Upper lobe of right lung (tissue), 1 donor: ENCODE measurements around the gene CPM. TPM values are rescaled to one million over a fixed set of nuclear protein-coding genes. Genes with fewer than 3 reads are reported as not detected.

Experiments used
- ATAC-seq: fragments of 200-7000 bp; cut with Tn5 transposase; one replicate; pipeline ENCODE4 v1.9.1; 2020; ENCODE audit warnings: mild to moderate bottlenecking, moderate library complexity
- DNase-seq: peaks from one replicate; pipeline ENCODE4 v3.0.0-alpha.2; 2020
- H3K27ac ChIP-seq: fragments of 200-600 bp; one replicate; pipeline ENCODE4 v1.8.0; 2022
- H3K27me3 ChIP-seq: fragments of 200-600 bp; one replicate; pipeline ENCODE4 v1.8.0; 2022; ENCODE audit warnings: mild to moderate bottlenecking
- H3K36me3 ChIP-seq: fragments of 200-600 bp; one replicate; pipeline ENCODE4 v1.8.0; 2022
- H3K4me1 ChIP-seq: fragments of 200-600 bp; one replicate; pipeline ENCODE4 v1.8.0; 2022
- H3K4me3 ChIP-seq: fragments of 200-600 bp; one replicate; pipeline ENCODE4 v1.8.0; 2022; ENCODE audit warnings: mild to moderate bottlenecking
- H3K9me3 ChIP-seq: fragments of 200-600 bp; one replicate; pipeline ENCODE4 v1.8.0; 2022
- CTCF ChIP-seq: fragments of 200-600 bp; IDR thresholded peaks from one replicate; pipeline ENCODE4 v1.8.0; 2022; ENCODE audit warnings: antibody characterized with exemption
- intact Hi-C: fragments of 100-400 bp; cut with DNase I; formaldehyde crosslinking; loops from one replicate; pipeline ENCODE4 v1.11.0; 2022
- total RNA-seq: library from RNA; stranded (reverse); fragmentation: NEBNext Ultra II Directional; extraction: Animal tissue kit (Norgen Biotek cat#: 25700); gene quantifications from one replicate; pipeline ENCODE4 v1.2.1, GENCODE V29; 2021
- donor health status: DM: no; HTN: yes; CAD: no; lungs with severe emphysema.

The CPM gene
- total RNA-seq, 1 donor from 2014 or later, result 165 TPM

GRCh38 chr12:68850390-68850789 lies 82.6 kb downstream of the CPM start:
- H3K9me3 ChIP-seq, result no peaks in the 10 kb centered on the region
- no peak for TF ChIP-seq CTCF
- ATAC-seq, result no peak
- no peaks in the 10 kb centered on the region for H3K27me3 ChIP-seq
- no peak for DNase-seq
- H3K4me1 ChIP-seq, result no peaks in the 10 kb centered on the region
- no peaks in the 10 kb centered on the region for H3K36me3 ChIP-seq
- H3K4me3 ChIP-seq, result no peak overlapping the region
- H3K27ac ChIP-seq, result no peak overlapping the region
- intact Hi-C loops, result no loop called here

DNA sequence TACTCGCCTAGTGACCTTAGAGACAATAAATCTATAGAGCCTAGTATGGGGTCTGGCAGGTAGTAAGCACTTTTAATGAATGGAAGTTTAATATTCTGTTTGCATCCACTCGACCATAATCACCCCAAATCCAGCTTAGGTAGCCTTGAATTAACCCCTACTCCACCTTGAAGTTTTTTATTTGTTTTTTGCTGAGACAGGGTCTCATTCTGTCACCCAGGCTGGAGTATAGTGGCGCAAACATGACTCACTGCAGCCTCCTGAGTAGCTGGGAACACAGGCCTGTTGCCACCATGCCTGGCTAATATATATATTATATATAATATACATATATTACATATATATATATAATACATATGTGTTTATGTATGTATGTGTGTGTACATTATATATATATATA lies 86.2 kb downstream of the CPM start:
- Histone ChIP-seq H3K4me1 (no peaks in the 10 kb centered on the region), H3K36me3 (peaks cover 16% of the 10 kb centered on the region), H3K27ac (no peak overlapping the region), H3K4me3 (no peak overlapping the region), H3K9me3 (no peaks in the 10 kb centered on the region), H3K27me3 (no peaks in the 10 kb centered on the region)
- intact Hi-C loops, result no loop called here
- ATAC-seq (no peak), DNase-seq (no peak)
- no peak for TF ChIP-seq CTCF

- intact Hi-C loops, result no loop called here
- Histone ChIP-seq H3K27ac (no peak overlapping the region), H3K4me3 (no peak overlapping the region), H3K27me3 (no peaks in the 10 kb centered on the region), H3K9me3 (no peaks in the 10 kb centered on the region), H3K36me3 (peaks cover 34% of the 10 kb centered on the region), H3K4me1 (no peaks in the 10 kb centered on the region)
- no peak for TF ChIP-seq CTCF
- ATAC-seq, result peak; percentile 84
- DNase-seq, result no peak
Measured at GRCh38 chr12:68844788-68845695, 87.9 kb downstream of the CPM start.

- H3K36me3 ChIP-seq, result peaks cover 41% of the 10 kb centered on the region
- H3K27me3 ChIP-seq, result no peaks in the 10 kb centered on the region
- no peak overlapping the region for H3K27ac ChIP-seq
- no peak for DNase-seq
- H3K9me3 ChIP-seq, result no peaks in the 10 kb centered on the region
- H3K4me1 ChIP-seq, result no peaks in the 10 kb centered on the region
- peak; percentile 84 for ATAC-seq
- no peak for TF ChIP-seq CTCF
- intact Hi-C loops, result no loop called here
- no peak overlapping the region for H3K4me3 ChIP-seq
Measured at GRCh38 chr12:68844318-68844745, 88.6 kb downstream of the CPM start.

DNA sequence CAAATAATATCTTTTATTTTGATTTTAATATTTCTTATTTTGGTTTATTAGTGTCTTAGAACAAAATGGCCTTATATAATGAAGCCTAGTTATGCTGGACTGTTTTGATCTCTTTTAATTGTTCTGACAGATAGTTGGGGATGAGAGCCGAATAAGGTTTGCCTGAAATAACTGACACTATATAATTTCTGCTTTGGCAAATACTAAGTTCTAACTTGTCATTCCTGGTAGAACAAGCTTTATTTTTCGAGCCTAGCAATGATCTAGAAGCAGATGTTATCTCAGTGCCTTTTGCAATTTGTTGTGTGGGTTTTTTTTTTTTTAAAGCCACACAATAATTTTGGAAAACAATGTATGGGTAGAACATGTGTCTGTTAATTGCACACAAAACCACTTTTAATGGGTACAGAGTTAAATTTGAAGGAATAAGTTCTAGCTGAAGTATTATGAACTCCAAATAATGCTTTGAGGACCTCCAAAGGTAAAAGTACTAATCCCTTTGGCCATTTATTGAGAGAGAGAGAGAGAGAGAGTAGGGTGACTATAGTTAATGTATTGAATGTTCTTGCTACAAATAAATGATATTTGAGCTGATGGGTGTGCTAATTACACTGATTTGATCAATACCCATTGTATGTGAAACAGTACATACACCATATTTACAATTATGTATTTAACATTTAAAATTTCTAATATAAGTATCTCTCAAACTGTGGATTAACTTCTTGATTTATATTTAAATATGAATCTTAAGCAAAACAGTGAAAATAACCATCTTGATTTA lies 90.0 kb downstream of the CPM start:
- H3K9me3 ChIP-seq, result no peaks in the 10 kb centered on the region
- ATAC-seq, result no peak
- no peak overlapping the region for H3K27ac ChIP-seq
- no peaks in the 10 kb centered on the region for H3K27me3 ChIP-seq
- no peak overlapping the region for H3K4me3 ChIP-seq
- no peak for DNase-seq
- no peak for TF ChIP-seq CTCF
- H3K36me3 ChIP-seq, result peaks cover 54% of the 10 kb centered on the region
- H3K4me1 ChIP-seq, result no peaks in the 10 kb centered on the region
- intact Hi-C loops, result no loop called here
